Epithelial cell of proximal tubule (primary cell): Measurements from ENCODE around the gene MED12L. TPM values are rescaled to one million over a fixed set of nuclear protein-coding genes. Genes with fewer than 3 reads are reported as not detected.

Source experiments
- DNase-seq: peaks from one replicate; pipeline ENCODE4 v3.0.0-alpha.2; 2011; ENCODE audit warnings: low read depth
- H3K4me3 ChIP-seq: 2 replicates; pipeline ENCODE4 v1.5.1; 2011; ENCODE audit warnings: low read depth, mild to moderate bottlenecking, low read length
- total RNA-seq: library from RNA; depleted of rRNA; stranded (reverse); fragments of >200 nt; gene quantifications from 2 replicates; pipeline ENCODE4 v1.2.3, GENCODE V29; 2015
- TF ChIP-seq, protein P1 (sequence below): conservative IDR thresholded peaks from 2 replicates; pipeline ENCODE4 v1.5.1; 2012; ENCODE audit warnings: low read depth, mild to moderate bottlenecking, low read length

Gene MED12L
- total RNA-seq, 1 donor from 2014 or later: 0.12 TPM

DNA sequence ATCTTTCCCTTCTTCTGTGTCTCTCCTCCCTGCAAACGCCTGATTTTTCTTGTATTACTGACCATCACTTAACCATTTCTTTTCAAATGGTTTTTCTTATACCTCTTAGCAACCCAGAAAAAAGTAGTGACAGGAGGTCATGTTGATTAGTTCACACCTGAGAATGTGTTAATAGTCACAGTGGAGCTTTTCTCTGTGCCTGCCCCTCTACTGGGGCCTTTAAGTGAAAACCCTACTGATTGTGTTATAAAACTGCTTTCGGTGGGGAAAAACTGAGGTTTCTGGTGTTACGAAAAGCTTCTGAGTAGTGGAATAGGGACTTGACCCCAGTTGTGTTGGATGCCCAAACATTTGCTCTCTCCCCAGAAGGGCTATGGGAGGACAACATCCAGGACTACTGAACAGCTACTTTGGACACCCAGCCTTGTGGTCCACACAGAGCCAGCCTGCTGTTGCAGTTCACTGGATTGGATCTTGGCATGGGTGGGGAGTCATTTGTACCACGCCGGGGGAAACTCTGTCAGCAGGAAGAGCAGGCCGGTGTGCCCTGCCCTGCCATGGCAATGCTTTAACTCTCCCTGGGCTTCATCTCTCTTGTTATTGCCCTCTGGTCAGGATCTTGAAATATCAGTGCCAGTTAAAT is 220.8 kb downstream of the MED12L start:
- H3K4me3 ChIP-seq: no peak overlapping the region
- DNase-seq: no peak
- TF ChIP-seq, protein P1, sequence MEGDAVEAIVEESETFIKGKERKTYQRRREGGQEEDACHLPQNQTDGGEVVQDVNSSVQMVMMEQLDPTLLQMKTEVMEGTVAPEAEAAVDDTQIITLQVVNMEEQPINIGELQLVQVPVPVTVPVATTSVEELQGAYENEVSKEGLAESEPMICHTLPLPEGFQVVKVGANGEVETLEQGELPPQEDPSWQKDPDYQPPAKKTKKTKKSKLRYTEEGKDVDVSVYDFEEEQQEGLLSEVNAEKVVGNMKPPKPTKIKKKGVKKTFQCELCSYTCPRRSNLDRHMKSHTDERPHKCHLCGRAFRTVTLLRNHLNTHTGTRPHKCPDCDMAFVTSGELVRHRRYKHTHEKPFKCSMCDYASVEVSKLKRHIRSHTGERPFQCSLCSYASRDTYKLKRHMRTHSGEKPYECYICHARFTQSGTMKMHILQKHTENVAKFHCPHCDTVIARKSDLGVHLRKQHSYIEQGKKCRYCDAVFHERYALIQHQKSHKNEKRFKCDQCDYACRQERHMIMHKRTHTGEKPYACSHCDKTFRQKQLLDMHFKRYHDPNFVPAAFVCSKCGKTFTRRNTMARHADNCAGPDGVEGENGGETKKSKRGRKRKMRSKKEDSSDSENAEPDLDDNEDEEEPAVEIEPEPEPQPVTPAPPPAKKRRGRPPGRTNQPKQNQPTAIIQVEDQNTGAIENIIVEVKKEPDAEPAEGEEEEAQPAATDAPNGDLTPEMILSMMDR: no peak

DNA sequence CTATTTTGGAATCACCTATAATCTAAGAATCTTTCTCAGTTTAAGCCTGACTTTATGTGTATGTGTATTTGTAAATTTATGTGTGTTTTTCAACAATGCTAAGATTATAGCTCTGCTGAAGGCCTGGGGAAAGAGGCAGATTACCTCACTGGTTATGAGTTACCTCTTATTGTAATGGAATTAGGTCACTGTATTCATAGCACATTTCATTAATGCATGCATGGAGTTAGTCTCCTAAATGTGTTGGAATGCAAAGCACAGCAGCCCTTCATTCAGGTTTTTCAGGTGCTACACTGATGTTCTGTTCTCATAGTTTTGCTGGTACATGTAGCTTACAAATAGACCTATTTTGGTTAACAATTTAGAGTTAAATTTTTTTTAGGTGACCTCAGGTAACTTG is 221.7 kb downstream of the MED12L start:
- TF ChIP-seq, protein P1: no peak
- no peak for DNase-seq
- H3K4me3 ChIP-seq: no peak overlapping the region

- H3K4me3 ChIP-seq: no peak overlapping the region
- no peak for DNase-seq
- TF ChIP-seq, protein P1: no peak
These were observed 222.4 kb downstream of the MED12L start for GRCh38 chr3:151307583-151308488.

- H3K4me3 ChIP-seq: no peak overlapping the region
- TF ChIP-seq, protein P1: no peak
- DNase-seq: no peak
These were observed 224.1 kb downstream of the MED12L start for GRCh38 chr3:151309566-151309965.

DNA sequence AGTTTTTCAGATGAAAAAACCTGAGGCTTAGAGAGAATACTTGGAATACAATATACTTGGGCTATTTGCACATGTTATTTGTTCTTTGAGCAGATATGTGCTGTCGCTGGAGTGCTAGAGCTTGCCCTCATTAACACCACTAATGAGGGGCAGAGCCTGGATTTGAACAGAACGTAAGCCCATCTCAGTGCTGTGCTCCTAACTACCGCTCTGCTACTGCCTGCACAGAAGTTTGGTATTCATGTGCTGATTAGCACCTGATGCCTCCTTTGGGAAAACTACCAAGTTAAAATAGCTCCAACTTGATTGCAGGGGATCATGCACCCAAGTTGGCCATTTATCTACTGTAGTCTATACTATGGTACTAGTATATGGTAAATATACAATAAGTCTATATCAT is 227.5 kb downstream of the MED12L start:
- TF ChIP-seq, protein P1: no peak
- no peak overlapping the region for H3K4me3 ChIP-seq
- no peak for DNase-seq

- no peak overlapping the region for H3K4me3 ChIP-seq
- DNase-seq: no peak
- TF ChIP-seq, protein P1: no peak
These were observed 228.7 kb downstream of the MED12L start for GRCh38 chr3:151314137-151314536.
